ENCODE results near the gene DUS2. TPM values are rescaled to one million over a fixed set of nuclear protein-coding genes. Genes with fewer than 3 reads are reported as not detected.
"Not testable (repeated sequence)": the region's sequence is repeated elsewhere in the genome, so short reads cannot be mapped to it uniquely, and the experiment has no call there.

DUS2 gene
- total RNA-seq, 1 donor from 2014 or later = 13.7 TPM

GRCh38 chr16:67998779-67999688 is 24.1 kb upstream of the DUS2 start, which contains the start of gene DPEP2:
DPEP2 (minus strand) TSS chr16:67999484; CDS start chr16:67993212, 6,272 bp downstream.
- not testable (repeated sequence) for DNase-seq

DNA sequence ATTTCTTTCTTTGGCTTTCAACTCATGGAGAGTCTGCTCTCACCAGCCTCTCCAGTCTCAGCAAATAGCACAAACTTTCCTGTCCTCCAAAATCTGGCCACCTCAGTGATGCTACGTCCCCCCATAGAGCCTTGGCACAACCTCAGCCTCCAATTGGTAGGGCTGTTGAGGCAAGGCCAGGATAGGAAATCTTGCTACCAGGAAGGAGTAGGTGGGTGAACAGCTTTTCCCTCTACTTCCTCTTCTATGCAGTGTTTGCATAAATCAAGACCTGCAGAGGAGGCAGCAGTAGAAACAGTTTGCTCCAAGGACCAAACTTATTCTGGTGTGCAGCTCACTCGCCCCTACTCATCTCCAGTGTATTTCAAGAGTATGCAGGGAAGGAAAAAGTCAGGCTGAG is 23.1 kb upstream of the DUS2 start:
- no peak for DNase-seq

GRCh38 chr16:68000450-68000849 is 22.6 kb upstream of the DUS2 start:
- DNase-seq = no peak

DNA sequence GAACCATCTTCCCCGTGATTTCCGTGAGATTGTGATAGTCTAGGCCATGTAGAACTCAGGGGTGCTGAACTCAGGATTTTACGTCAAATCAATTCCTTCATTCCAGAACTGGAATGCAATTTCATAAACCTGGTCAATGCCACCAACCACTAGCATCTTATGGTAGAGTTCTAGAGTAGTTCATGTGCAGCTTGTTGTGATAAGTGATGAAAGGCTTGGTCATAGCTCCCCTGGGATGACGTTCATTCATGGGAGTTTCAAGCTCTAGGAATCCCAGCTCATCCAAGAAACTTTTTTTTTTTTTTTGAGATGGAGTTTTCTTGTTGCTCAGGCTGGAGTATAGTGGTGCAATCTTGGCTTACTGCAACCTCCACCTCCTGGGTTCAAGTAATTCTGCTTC is 20.1 kb upstream of the DUS2 start:
- DNase-seq = no peak

GRCh38 chr16:68005211-68005610 is 17.9 kb upstream of the DUS2 start:
- no peak for DNase-seq

DNA sequence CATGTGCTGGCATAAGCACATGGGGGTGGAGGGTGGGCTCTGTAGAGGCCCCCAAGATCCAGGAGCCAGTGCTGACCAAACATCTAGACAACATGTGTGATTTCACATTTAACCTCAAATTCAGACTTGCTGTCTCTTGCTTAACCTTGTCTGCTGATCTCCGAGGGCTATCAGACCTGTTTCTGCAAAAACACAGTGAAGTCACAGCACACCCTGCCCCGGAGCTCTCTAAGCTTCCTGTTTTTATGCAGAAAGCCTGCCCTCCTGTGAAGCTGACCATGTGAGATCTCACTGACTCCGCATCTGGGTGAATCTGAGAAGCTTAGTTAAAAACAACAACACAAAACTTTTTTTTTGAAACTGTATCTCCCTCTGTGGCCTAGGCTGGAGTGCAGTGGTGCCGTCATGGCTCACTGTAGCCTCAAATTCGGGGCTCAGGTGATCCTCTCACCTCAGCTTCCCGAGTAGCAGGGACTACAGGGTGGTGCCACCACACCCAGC is 17.2 kb upstream of the DUS2 start:
- DNase-seq = peak; percentile 35

DNA sequence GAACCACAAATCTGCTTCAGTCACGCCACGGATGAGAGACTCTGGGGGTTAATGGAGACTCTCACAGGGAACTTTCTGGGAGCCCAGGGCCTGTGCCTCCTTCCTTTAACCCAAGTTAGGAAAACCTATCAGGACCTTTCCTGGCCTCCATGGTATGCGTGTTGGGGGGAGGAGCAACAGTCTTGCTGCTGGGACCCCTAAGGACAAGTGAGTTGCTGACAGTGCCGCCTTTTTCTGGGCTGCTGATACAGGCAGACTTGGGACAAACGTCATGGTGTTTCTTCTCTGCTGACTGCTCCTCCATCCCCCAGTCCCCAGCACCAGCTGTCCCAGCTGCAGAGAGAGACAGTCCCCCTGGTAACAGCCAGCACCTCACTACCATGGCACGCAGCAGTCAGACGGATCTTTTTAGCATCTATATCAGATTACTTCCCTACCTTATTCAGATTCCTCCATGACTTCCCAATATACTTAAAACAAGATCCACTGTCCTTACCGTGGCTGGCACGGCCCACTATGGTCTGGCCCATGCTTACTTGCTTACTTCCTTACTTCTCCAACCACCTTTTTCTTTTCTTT is 13.8 kb upstream of the DUS2 start:
- DNase-seq = peak; percentile 28

DNA sequence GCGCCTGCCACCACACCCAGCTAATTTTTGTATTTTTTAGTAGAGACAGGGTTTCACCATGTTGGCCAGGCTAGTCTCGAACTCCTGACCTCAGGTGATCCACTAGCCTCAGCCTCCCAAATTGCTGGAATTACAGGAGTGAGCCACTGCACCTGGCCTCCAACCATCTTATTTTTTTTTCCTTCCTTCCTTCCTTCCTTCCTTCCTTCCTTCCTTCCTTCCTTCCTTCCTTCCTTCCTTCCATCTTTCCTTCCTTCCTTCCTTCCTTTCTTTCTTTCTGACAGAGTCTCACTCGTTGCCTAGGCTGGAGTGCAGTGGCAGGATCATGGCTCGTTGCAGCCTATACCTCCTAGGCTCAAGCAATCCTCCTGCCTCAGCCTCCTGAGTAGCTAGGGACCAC is 13.2 kb upstream of the DUS2 start:
- not testable (repeated sequence) for DNase-seq

DNA sequence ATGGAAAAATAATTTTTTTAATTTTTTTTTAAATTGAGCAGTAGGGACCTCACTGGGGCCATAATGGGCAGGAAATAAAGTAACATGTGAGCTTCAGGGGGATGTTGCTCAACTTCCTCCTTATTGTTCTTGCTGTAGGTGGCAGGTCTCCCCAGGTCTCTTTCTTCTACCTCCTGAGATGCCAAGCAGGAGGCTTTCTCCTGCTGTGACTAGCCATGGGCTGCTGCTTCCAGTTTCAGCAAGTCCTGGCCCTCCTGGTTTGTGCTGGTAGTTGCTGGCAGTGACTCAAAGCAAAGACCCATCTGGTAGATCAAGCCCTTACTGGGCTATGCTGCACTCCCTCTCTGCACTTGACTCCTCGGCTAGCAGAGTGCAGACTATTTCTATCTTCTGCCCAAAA is 9.6 kb upstream of the DUS2 start:
- no peak for DNase-seq

- DNase-seq = no peak
Observed at GRCh38 chr16:68015681-68016080, 7.4 kb upstream of the DUS2 start, which contains the start of gene DPEP2NB. DPEP2NB (minus strand) TSS chr16:68015911; CDS start chr16:68015770, 141 bp downstream.

GRCh38 chr16:68019167-68019680 is 3.9 kb upstream of the DUS2 start:
- no peak for DNase-seq

- DNase-seq = no peak
Observed at GRCh38 chr16:68021490-68021889, 1.6 kb upstream of the DUS2 start.

GRCh38 chr16:68022278-68022727 is 781 bp upstream of the DUS2 start:
- no peak for DNase-seq

- no peak for DNase-seq
Observed at GRCh38 chr16:68028996-68029395, 5.9 kb downstream of the DUS2 start.

GRCh38 chr16:68030108-68030507 is 7.0 kb downstream of the DUS2 start:
- DNase-seq = not testable (repeated sequence)

GRCh38 chr16:68031951-68032350 is 8.9 kb downstream of the DUS2 start:
- DNase-seq = no peak

- no peak for DNase-seq
Observed at GRCh38 chr16:68033101-68033500, 10.0 kb downstream of the DUS2 start.

DNA sequence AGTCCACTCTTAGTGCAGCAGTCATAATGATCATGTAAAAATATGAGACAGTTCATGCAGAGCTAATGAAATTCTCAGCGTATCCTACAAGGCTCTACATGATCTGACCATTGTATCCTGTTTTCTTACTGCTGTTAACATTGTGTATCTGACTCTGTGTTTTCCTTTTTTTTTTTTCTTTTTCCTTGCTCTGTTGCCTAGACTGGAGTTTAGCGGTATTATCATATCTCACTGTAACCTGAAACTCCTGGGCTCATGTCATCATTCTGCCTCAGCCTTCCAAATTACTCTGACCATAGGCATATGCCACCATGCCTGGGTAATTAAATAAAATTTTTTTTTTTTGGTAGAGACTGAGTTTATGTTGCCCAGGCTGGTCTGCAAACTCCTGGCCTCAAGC is 12.1 kb downstream of the DUS2 start:
- DNase-seq = no peak

DNA sequence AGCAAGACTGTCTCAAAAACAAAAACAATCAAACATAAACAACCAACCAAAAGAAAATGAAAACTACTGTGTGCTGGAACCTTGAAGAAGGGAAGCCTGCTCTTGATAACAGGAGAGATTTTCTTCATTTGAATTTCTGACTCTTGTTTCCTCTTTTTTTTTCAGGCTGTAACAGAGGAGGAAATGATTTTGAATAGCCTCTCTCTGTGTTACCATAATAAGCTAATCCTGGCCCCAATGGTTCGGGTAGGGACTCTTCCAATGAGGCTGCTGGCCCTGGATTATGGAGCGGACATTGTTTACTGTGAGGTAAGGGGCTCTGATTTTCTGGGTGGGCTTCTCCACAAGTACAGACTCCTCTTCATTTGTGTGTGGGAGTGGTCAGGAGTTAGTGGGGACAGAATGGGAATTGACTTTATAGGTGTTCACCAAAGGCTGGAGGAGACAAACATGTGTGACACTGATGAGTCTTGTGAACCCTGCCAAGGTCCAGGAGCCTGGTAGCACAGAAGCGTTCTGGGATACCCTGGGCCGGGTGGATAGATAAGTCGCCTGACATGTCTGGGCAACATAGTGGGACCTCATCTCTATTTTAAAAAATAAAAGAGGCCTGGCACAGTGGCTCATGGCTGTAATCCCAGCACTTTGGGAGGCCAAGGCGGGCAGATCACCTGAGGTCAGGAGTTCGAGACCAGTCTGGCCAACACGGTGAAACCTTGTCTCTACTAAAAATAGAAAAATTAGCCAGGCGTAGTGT is 14.9 kb downstream of the DUS2 start:
- no peak for DNase-seq

- DNase-seq = peak; percentile 76
Observed at GRCh38 chr16:68040506-68041288, 17.6 kb downstream of the DUS2 start.

DNA sequence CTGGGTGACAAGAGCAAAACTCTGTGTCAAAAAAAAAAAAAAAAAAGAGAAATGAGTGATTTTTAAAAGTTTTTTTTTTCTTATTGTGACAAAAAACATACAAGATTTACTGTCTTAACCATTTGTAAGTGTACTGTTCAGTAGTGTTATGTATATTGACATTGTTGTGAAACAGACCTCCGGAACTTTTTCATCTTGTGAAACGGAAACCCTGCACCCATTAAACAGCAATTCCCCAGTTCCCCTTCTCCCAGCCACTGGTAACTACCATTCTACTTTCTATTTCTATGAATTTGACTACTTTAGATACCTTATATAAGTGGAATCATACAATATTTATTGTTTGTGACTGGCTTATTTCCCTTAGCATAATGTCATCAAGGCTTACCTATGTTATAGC is 18.7 kb downstream of the DUS2 start:
- DNase-seq = no peak
